GM21737 (cell line): ENCODE results near the gene GNB4.

Source experiments
- ATAC-seq: cut with Tn5 transposase; IDR thresholded peaks from one replicate; pipeline ENCODE4 v1.9.1; 2021; ENCODE audit warnings: mild to moderate bottlenecking, moderate library complexity; ENCODE audit not compliant: unreplicated experiment

GNB4 gene

DNA sequence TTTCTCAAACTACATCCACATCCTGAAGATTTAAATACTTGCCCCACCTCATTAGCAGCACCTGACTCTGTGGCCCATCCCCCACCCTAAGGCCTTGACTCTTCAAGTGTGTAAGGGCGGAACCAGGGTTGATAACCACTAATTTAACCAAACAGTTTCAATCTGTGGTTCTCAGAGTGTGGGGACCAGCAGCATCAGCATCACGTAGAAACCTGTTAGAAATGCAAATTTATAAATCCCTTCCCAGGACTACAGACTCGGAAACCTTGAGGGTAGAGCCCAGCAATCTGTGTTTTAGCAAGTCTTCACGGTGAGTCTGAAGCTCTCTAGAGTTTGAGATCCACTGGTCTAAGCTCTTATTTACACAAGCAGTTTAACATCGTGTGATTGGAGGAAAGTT lies 12.4 kb downstream of the GNB4 start:
- peak; percentile 93 for ATAC-seq

DNA sequence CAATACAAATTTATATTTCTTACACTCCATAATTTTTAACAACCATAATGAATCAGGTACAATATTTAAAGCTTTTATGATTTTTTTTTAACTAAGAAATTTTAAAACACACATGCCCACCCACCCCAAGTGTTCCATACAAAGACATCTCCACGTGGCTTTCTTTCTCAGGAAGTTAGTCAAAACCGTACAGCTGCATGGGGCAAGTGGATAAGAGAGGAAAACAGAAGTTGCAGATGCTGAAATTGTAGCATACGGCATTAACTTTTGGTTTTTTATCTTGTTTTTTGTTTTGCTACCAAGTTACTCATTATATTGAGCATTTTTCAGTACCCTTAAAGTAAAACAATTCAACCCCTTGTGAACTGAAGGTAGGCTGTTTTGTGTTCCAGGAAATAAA lies 14.8 kb downstream of the GNB4 start:
- no peak for ATAC-seq

- no peak for ATAC-seq
These were observed 18.8 kb downstream of the GNB4 start for GRCh38 chr3:179432451-179432850.

GRCh38 chr3:179432021-179432420 lies 19.2 kb downstream of the GNB4 start:
- ATAC-seq: peak; percentile 59

DNA sequence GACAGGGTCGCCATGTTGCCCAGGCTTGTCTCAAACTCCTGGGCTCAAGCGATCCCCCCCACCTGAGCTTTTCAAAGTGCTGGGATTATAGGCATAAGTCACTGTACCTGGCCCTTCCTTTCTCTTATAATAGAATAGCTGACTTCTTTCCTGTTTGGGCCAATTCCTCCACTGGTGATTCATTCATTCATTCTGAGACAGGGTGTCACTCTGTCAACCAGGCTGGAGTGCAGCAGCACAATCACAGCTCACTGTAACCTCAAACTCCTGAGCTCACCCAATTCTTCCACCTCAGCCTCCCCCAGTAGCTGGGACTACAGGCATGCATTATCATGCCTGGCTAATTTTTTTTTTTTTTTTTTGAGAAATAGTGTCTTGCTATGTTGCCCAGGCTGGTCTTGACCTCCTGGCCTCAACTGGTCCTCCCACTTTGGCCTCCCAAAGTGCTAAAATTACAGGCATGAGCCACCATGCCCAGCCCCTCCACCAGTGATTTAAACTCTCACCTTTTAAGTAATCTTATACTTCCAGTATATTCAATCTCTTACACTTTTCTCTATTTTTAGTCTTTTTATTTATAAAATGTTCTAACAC lies 20.9 kb downstream of the GNB4 start:
- no peak for ATAC-seq

GRCh38 chr3:179428876-179429548 lies 22.3 kb downstream of the GNB4 start:
- no peak for ATAC-seq

GRCh38 chr3:179425075-179425474 lies 26.2 kb downstream of the GNB4 start:
- no peak for ATAC-seq

GRCh38 chr3:179421500-179421899 lies 29.8 kb downstream of the GNB4 start:
- ATAC-seq: no peak

- no peak for ATAC-seq
These were observed 32.7 kb downstream of the GNB4 start for GRCh38 chr3:179418610-179419009.

GRCh38 chr3:179416681-179417080 lies 34.6 kb downstream of the GNB4 start:
- ATAC-seq: no peak

- ATAC-seq: no peak
These were observed 35.9 kb downstream of the GNB4 start for GRCh38 chr3:179415377-179415776.

DNA sequence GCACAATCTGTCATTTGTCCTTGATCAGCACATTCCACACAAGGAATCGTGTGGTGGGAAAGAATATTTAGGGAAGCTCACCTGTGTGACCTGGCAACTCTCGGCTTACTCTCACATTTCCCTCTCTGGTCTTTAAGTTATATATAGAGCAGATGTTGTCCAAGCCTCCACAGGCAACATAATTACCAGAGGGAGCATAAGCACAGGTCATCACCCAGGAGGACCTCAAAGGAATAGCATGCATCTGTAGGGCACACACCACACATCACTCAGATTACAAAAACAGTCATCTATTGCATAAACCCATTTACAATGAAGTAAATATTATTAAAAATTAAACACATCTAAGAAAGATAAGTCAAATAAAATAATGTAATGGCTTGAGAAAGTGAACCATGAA lies 36.5 kb downstream of the GNB4 start:
- ATAC-seq: no peak

GRCh38 chr3:179410999-179411398 lies 40.3 kb downstream of the GNB4 start:
- ATAC-seq: no peak

GRCh38 chr3:179410331-179410730 lies 40.9 kb downstream of the GNB4 start:
- no peak for ATAC-seq

- ATAC-seq: no peak
These were observed 47.0 kb downstream of the GNB4 start for GRCh38 chr3:179404307-179404706.

DNA sequence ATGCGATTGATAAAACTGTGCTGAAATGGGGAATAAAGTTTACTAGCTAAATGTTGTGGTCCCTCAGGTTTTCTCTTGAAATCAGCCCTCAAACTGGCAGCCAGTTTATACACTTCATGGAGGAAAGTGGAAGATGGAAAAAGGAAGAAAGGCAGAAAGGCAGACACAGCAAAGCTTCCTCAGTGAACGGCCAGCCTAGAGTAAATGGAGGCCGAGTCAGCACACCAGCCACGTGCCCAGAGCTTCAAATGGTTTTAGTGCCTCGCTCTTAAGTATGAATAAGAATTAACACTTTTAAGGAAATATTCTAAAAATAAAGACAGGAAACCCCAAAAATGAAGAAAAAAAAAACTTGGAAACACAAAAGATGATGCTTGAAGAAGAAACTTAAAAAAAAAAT lies 48.3 kb downstream of the GNB4 start:
- ATAC-seq: no peak

GRCh38 chr3:179401561-179401960 lies 49.7 kb downstream of the GNB4 start:
- no peak for ATAC-seq

GRCh38 chr3:179398574-179399231 lies 52.6 kb downstream of the GNB4 start:
- ATAC-seq: no peak

DNA sequence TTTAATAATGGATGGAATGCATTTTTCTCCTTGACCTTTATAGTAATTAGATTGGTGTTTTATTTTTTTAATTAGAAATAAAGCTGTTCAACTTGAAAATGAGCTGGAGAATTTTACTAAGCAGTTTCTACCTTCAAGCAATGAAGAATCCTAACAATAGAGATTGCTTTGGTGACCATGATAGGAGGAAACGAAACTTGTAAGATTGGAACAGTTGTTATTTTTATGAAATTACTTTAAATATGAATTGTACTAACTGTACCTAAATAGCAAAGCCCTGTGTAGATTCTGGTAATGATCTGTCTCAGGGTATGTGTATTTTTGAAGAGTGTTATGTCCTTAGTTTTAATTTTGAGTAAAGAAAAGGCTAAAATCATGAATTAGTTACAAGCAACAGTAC lies 59.4 kb downstream of the GNB4 start:
- ATAC-seq: no peak

DNA sequence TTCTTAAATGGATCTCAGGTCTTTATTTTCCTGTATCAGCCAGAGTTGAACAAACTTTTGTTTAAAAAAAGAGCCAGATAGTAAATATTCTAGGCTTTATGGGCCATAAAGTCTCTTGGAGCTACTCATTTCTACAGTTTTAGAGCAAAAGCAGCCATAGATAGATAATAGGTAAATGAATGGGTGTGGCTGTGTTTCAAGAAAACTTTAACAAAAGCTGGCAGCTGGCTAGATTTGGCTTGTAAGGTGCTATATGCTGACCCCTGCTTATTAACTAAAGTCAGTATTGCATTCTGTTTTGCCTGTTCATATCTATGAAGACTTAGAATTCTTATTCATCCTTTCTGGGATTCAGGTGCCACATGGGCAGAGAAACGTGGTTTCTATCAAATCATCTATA lies 74.8 kb downstream of the GNB4 start:
- ATAC-seq: no peak

GRCh38 chr3:179375091-179375999 lies 75.9 kb downstream of the GNB4 start:
- no peak for ATAC-seq
